Skeletal muscle tissue (tissue), 4 donors: ENCODE data around the gene SIPA1L3. TPM values are rescaled to one million over a fixed set of nuclear protein-coding genes. Genes with fewer than 3 reads are reported as not detected.

Experiments used
- H3K27ac ChIP-seq: one replicate; pipeline ENCODE4 v1.7.0; 2013; ENCODE audit warnings: mild to moderate bottlenecking, low read depth, low read length, inconsistent platforms
- H3K27me3 ChIP-seq, 3 donors: one replicate each; pipeline ENCODE4 v1.7.0; 2013; ENCODE audit warnings: low read length in 3 of 3; ENCODE audit not compliant: control insufficient read depth in 3 of 3, insufficient read depth in 3 of 3
- H3K36me3 ChIP-seq, 3 donors: one replicate each; pipeline ENCODE4 v1.7.0; 2013; ENCODE audit warnings: low read length in 3 of 3; ENCODE audit not compliant: control insufficient read depth in 3 of 3, insufficient read depth in 3 of 3
- H3K4me1 ChIP-seq, 3 donors: one replicate each; pipeline ENCODE4 v1.7.0; 2013; ENCODE audit warnings: low read length in 3 of 3, mild to moderate bottlenecking in 3 of 3; ENCODE audit not compliant: control insufficient read depth in 3 of 3, insufficient read depth in 3 of 3
- H3K4me3 ChIP-seq, 3 donors: one replicate each; pipeline ENCODE4 v1.7.0; 2013; ENCODE audit warnings: low read length in 3 of 3
- H3K9ac ChIP-seq, 3 donors: one replicate each; pipeline ENCODE4 v1.7.0; 2013; ENCODE audit warnings: low read length in 3 of 3, mild to moderate bottlenecking in 3 of 3, moderate library complexity in 2 of 3, low read depth in 1 of 3
- H3K9me3 ChIP-seq, 3 donors: one replicate each; pipeline ENCODE4 v1.7.0; 2013; ENCODE audit warnings: low read length in 3 of 3; ENCODE audit not compliant: control insufficient read depth in 3 of 3
- total RNA-seq: library from RNA; depleted of rRNA; stranded (reverse); fragments of >200 nt; gene quantifications from one replicate; pipeline ENCODE4 v1.2.3, GENCODE V29; 2014
- donor health status: Osteomylitis.

The SIPA1L3 gene
- total RNA-seq, 1 donor from 2014 or later: 3.7 TPM

- Histone ChIP-seq H3K27me3 (no peaks in the 10 kb centered on the region), H3K4me1 (peaks cover 9 to 16% (median 9%) of the 10 kb centered on the region in 3 donors), H3K27ac (no peak overlapping the region), H3K9me3 (no peaks in the 10 kb centered on the region), H3K9ac (no peak overlapping the region), H3K4me3 (no peak overlapping the region), H3K36me3 (no peaks in the 10 kb centered on the region)
These were observed 138.7 kb downstream of the SIPA1L3 start for GRCh38 chr19:38045554-38046253.

GRCh38 chr19:38046254-38047048 lies 139.4 kb downstream of the SIPA1L3 start:
- H3K9ac ChIP-seq: no peak overlapping the region
- H3K4me3 ChIP-seq: no peak overlapping the region
- H3K36me3 ChIP-seq: no peaks in the 10 kb centered on the region
- peaks cover 9 to 16% (median 9%) of the 10 kb centered on the region in 3 donors for H3K4me1 ChIP-seq
- no peaks in the 10 kb centered on the region for H3K27me3 ChIP-seq
- H3K9me3 ChIP-seq: no peaks in the 10 kb centered on the region
- H3K27ac ChIP-seq: no peak overlapping the region

GRCh38 chr19:38047049-38047438 lies 140.0 kb downstream of the SIPA1L3 start:
- Histone ChIP-seq H3K4me3 (no peak overlapping the region), H3K27me3 (no peaks in the 10 kb centered on the region), H3K9ac (no peak overlapping the region), H3K4me1 (peaks cover 9 to 16% (median 9%) of the 10 kb centered on the region in 3 donors), H3K27ac (no peak overlapping the region), H3K9me3 (no peaks in the 10 kb centered on the region), H3K36me3 (no peaks in the 10 kb centered on the region)

GRCh38 chr19:38047641-38048040 lies 140.6 kb downstream of the SIPA1L3 start:
- Histone ChIP-seq H3K9ac (no peak overlapping the region), H3K27me3 (no peaks in the 10 kb centered on the region), H3K4me3 (no peak overlapping the region), H3K36me3 (no peaks in the 10 kb centered on the region), H3K27ac (no peak overlapping the region), H3K4me1 (peaks cover 9 to 16% (median 9%) of the 10 kb centered on the region in 3 donors), H3K9me3 (no peaks in the 10 kb centered on the region)

GRCh38 chr19:38049105-38049649 lies 142.2 kb downstream of the SIPA1L3 start:
- Histone ChIP-seq H3K27ac (no peak overlapping the region), H3K9ac (no peak overlapping the region), H3K36me3 (no peaks in the 10 kb centered on the region), H3K4me3 (no peak overlapping the region), H3K9me3 (no peaks in the 10 kb centered on the region), H3K4me1 (peaks cover 9 to 16% (median 9%) of the 10 kb centered on the region in 3 donors), H3K27me3 (no peaks in the 10 kb centered on the region)

- Histone ChIP-seq H3K4me3 (no peak overlapping the region), H3K27ac (no peak overlapping the region), H3K4me1 (peaks cover 4 to 7% (median 5%) of the 10 kb centered on the region in 3 donors), H3K27me3 (no peaks in the 10 kb centered on the region), H3K9me3 (no peaks in the 10 kb centered on the region), H3K9ac (no peak overlapping the region), H3K36me3 (no peaks in the 10 kb centered on the region)
These were observed 148.0 kb downstream of the SIPA1L3 start for GRCh38 chr19:38055010-38055409.

GRCh38 chr19:38055655-38056521 lies 148.9 kb downstream of the SIPA1L3 start:
- H3K27ac ChIP-seq: no peak overlapping the region
- no peaks in the 10 kb centered on the region for H3K27me3 ChIP-seq
- H3K4me3 ChIP-seq: no peak overlapping the region
- no peaks in the 10 kb centered on the region for H3K9me3 ChIP-seq
- no peaks in the 10 kb centered on the region for H3K36me3 ChIP-seq
- no peak overlapping the region for H3K9ac ChIP-seq
- peaks cover 4 to 7% (median 5%) of the 10 kb centered on the region in 3 donors for H3K4me1 ChIP-seq

GRCh38 chr19:38056646-38057045 lies 149.6 kb downstream of the SIPA1L3 start:
- Histone ChIP-seq H3K4me3 (no peak overlapping the region), H3K9me3 (no peaks in the 10 kb centered on the region), H3K27me3 (no peaks in the 10 kb centered on the region), H3K36me3 (no peaks in the 10 kb centered on the region), H3K9ac (no peak overlapping the region), H3K27ac (no peak overlapping the region), H3K4me1 (peaks cover 4 to 7% (median 5%) of the 10 kb centered on the region in 3 donors)

- no peaks in the 10 kb centered on the region for H3K27me3 ChIP-seq
- no peak overlapping the region for H3K4me3 ChIP-seq
- peaks cover 5 to 9% (median 6%) of the 10 kb centered on the region in 3 donors for H3K4me1 ChIP-seq
- H3K9ac ChIP-seq: no peak overlapping the region
- no peaks in the 10 kb centered on the region for H3K36me3 ChIP-seq
- H3K9me3 ChIP-seq: no peaks in the 10 kb centered on the region
- no peak overlapping the region for H3K27ac ChIP-seq
These were observed 151.1 kb downstream of the SIPA1L3 start for GRCh38 chr19:38057959-38058690.
